Smooth muscle cell (in vitro differentiated cells): ENCODE data around the gene LBHD2. TPM values are rescaled to one million over a fixed set of nuclear protein-coding genes. Genes with fewer than 3 reads are reported as not detected.
A peak's percentile ranks its signal among the peaks of the same experiment; 100 is the strongest.

ENCODE experiments used
- DNase-seq: peaks from one replicate; lab custom pipeline; 2025; ENCODE audit not compliant: unreplicated experiment; lab: John Stamatoyannopoulos, UW
- H2AFZ ChIP-seq: fragments of 200-600 bp; sonication (generic); 2 replicates; pipeline ENCODE4 v1.6.0; 2016; ENCODE audit warnings: antibody characterized with exemption, low read depth, mild to moderate bottlenecking
- H3F3A ChIP-seq: fragments of 200-600 bp; sonication (generic); 2 replicates; pipeline ENCODE4 v1.6.0; 2017; ENCODE audit warnings: antibody characterized with exemption, low read depth
- H3K27ac ChIP-seq: fragments of 200-600 bp; sonication (generic); 2 replicates; pipeline ENCODE4 v1.5.1; 2016; ENCODE audit warnings: low read depth, mild to moderate bottlenecking
- H3K27me3 ChIP-seq: fragments of 200-600 bp; sonication (generic); 2 replicates; pipeline ENCODE4 v1.6.1; 2016; ENCODE audit warnings: low read depth, mild to moderate bottlenecking
- H3K36me3 ChIP-seq: fragments of 200-600 bp; sonication (generic); 2 replicates; pipeline ENCODE4 v1.5.1; 2016; ENCODE audit warnings: low read depth
- H3K4me1 ChIP-seq: fragments of 200-600 bp; sonication (generic); 2 replicates; pipeline ENCODE4 v1.5.1; 2016; ENCODE audit warnings: low read depth
- H3K4me2 ChIP-seq: fragments of 200-600 bp; sonication (generic); 2 replicates; pipeline ENCODE4 v1.6.0; 2016; ENCODE audit warnings: mild to moderate bottlenecking
- H3K4me3 ChIP-seq: fragments of 200-600 bp; sonication (generic); 2 replicates; pipeline ENCODE4 v1.5.1; 2016; ENCODE audit warnings: mild to moderate bottlenecking
- H3K79me2 ChIP-seq: fragments of 200-600 bp; sonication (generic); 2 replicates; pipeline ENCODE4 v1.6.0; 2016; ENCODE audit warnings: low read depth, mild to moderate bottlenecking
- H3K9ac ChIP-seq: fragments of 200-600 bp; sonication (generic); 2 replicates; pipeline ENCODE4 v1.6.0; 2016; ENCODE audit warnings: low read depth
- H3K9me3 ChIP-seq: fragments of 200-600 bp; sonication (generic); replicated peaks from 2 replicates; pipeline ENCODE4 v1.5.1; 2016; ENCODE audit warnings: low read depth
- H4K20me1 ChIP-seq: fragments of 200-600 bp; sonication (generic); 2 replicates; pipeline ENCODE4 v1.6.0; 2016; ENCODE audit warnings: low read depth
- WGBS: methylation state at CpG from one replicate; pipeline ENCODE4 v1.1.7; 2016; ENCODE audit warnings: low lambda C conversion rate; 5-methylcytosine and 5-hydroxymethylcytosine counted together
- polyA plus RNA-seq: library from polyadenylated mRNA; unstranded; fragments of >200 nt; fragmentation: Nextera tagmentation; extraction: Ambion mirVana; gene quantifications from 2 replicates; pipeline ENCODE4 v1.2.1, GENCODE V29; 2016
- total RNA-seq: library from RNA; depleted of rRNA; stranded (reverse); fragments of >200 nt; gene quantifications from 2 replicates; pipeline ENCODE4 v1.2.3, GENCODE V29; 2014
- TF ChIP-seq, protein P1 (sequence below): fragments of 200-600 bp; sonication (generic); IDR thresholded peaks from 2 replicates; pipeline ENCODE4 v1.5.1; 2017; ENCODE audit warnings: borderline replicate concordance, mild to moderate bottlenecking, antibody characterized with exemption; ENCODE audit not compliant: insufficient read depth, poor library complexity, severe bottlenecking

Gene LBHD2
- total and polyA plus RNA-seq, 2 experiments from 2014 or later: not detected

DNA sequence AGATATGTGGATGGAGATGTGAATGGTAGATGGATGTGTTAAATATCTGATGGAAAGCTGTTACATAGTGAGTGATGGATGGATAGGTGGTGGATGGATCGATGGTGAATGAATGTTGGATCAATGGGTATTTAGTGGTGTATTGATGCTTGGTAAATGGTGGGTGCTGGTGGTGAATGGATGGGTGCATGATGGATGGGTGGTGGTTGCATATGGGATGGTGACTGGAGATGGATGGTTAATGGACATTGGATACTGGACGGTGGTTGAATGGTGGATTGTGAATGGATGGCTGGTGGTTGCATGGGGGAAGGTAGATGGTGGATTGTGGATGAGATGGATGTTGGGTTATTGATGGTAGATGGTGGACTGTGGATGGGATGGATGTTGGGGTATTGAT is 2.1 kb upstream of the LBHD2 start:
- WGBS: 100% methylated on average over 2 of the region's 2 CpGs
- DNase-seq: no peak
- Histone ChIP-seq H3K4me1 (no peaks in the 10 kb centered on the region), H2AFZ (no peak overlapping the region), H3K79me2 (no peaks in the 10 kb centered on the region), H3K4me3 (no peak overlapping the region), H3K27ac (no peak overlapping the region), H3K9ac (no peak overlapping the region), H4K20me1 (no peaks in the 10 kb centered on the region), H3F3A (no peaks in the 10 kb centered on the region), H3K4me2 (no peak overlapping the region), H3K27me3 (peaks cover 18% of the 10 kb centered on the region), H3K9me3 (no peaks in the 10 kb centered on the region), H3K36me3 (no peaks in the 10 kb centered on the region)
- TF ChIP-seq, protein P1, sequence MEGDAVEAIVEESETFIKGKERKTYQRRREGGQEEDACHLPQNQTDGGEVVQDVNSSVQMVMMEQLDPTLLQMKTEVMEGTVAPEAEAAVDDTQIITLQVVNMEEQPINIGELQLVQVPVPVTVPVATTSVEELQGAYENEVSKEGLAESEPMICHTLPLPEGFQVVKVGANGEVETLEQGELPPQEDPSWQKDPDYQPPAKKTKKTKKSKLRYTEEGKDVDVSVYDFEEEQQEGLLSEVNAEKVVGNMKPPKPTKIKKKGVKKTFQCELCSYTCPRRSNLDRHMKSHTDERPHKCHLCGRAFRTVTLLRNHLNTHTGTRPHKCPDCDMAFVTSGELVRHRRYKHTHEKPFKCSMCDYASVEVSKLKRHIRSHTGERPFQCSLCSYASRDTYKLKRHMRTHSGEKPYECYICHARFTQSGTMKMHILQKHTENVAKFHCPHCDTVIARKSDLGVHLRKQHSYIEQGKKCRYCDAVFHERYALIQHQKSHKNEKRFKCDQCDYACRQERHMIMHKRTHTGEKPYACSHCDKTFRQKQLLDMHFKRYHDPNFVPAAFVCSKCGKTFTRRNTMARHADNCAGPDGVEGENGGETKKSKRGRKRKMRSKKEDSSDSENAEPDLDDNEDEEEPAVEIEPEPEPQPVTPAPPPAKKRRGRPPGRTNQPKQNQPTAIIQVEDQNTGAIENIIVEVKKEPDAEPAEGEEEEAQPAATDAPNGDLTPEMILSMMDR: no peak

DNA sequence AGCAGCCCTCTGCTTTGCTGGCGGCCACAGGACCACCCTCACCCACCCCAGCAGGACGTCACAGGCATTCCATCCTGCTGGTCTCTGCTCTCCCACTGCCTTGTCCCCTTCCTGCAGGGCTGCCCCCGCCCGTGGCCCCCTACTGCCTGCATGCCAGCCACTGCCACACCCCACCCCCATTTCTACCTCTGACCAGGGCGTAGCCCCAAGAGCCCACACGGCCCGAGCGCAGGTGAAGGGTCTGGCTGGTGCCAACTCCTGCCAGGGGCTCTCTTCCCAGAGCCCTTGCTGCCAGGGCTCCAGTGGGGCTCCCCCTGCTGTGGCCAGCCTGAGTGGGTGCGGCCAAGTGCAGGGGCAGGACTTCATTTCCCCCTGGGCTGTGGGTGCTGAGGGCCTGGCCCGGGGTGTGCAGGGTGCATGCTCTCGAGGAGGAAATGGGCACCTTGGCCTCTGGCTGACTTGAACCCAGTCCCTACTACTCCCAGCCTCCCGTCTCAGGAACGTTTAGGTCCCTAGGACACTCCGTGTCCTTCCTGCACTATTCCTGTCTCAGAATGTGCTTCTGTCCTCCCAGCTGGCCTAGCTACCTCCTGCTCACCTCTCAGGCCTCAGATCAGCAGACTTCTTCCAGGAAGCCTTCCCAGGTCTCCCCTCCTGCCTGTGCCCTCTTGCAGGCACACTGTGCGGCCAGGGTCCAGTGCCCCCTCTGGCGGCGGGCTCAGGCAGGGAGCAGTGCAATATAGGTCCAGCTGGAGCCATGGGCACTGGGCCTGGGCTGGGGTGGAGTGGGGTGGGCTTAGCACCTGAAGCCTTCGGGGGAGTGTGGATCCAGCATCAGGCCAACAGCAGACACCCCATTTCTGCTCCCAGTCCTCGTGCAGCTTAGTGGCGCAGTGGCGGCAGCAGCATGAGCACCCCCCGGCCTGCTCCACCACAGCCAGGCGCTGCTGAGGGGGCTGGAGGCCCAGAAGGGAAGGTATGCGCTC is 1.4 kb downstream of the LBHD2 start:
- WGBS: 81% methylated on average over 22 of the region's 24 CpGs
- no peaks in the 10 kb centered on the region for H4K20me1 ChIP-seq
- H3K36me3 ChIP-seq: no peaks in the 10 kb centered on the region
- H3K4me1 ChIP-seq: no peaks in the 10 kb centered on the region
- DNase-seq: no peak
- H3K79me2 ChIP-seq: no peaks in the 10 kb centered on the region
- no peak overlapping the region for H3K27ac ChIP-seq
- H3K27me3 ChIP-seq: peaks cover 18% of the 10 kb centered on the region
- no peak overlapping the region for H3K9ac ChIP-seq
- TF ChIP-seq, protein P1: peak; percentile 23
- no peaks in the 10 kb centered on the region for H3K9me3 ChIP-seq
- H2AFZ ChIP-seq: no peak overlapping the region
- H3K4me3 ChIP-seq: no peak overlapping the region
- H3K4me2 ChIP-seq: no peak overlapping the region
- H3F3A ChIP-seq: no peaks in the 10 kb centered on the region

GRCh38 chr14:103086771-103087342 is 2.8 kb downstream of the LBHD2 start:
- H3K4me3 ChIP-seq: no peak overlapping the region
- TF ChIP-seq, protein P1: no peak

More at GRCh38 chr14:103086771-103087342, 2.8 kb downstream of the LBHD2 start:
- 75% methylated on average over 8 of the region's 8 CpGs for WGBS
- no peaks in the 10 kb centered on the region for H3K4me1 ChIP-seq
- H3K27me3 ChIP-seq: peaks cover 18% of the 10 kb centered on the region
- no peaks in the 10 kb centered on the region for H4K20me1 ChIP-seq
- H3F3A ChIP-seq: no peaks in the 10 kb centered on the region
- no peaks in the 10 kb centered on the region for H3K9me3 ChIP-seq
- no peak overlapping the region for H2AFZ ChIP-seq
- no peak for DNase-seq
- no peak overlapping the region for H3K9ac ChIP-seq
- no peaks in the 10 kb centered on the region for H3K36me3 ChIP-seq
- H3K4me2 ChIP-seq: no peak overlapping the region
- no peak overlapping the region for H3K27ac ChIP-seq
- H3K79me2 ChIP-seq: no peaks in the 10 kb centered on the region
